ENCODE results near the gene NTRK3.

GRCh38 chr15:88108477-88108876 lies 148.1 kb downstream of the NTRK3 start:
- no peak for TF ChIP-seq CTCF (IDR thresholded peaks at IDR 0.05; ENCODE audit: borderline replicate concordance, extremely low read depth, low read length, poor library complexity, severe bottlenecking)
- TF ChIP-seq EZH2 (IDR thresholded peaks at IDR 0.05; ENCODE audit: borderline replicate concordance, low read depth, low read length, severe bottlenecking): no peak
